ENCODE data around the gene BICD2.
"Not testable (repeated sequence)": the region's sequence is repeated elsewhere in the genome, so short reads cannot be mapped to it uniquely, and the experiment has no call there.

BICD2 gene

DNA sequence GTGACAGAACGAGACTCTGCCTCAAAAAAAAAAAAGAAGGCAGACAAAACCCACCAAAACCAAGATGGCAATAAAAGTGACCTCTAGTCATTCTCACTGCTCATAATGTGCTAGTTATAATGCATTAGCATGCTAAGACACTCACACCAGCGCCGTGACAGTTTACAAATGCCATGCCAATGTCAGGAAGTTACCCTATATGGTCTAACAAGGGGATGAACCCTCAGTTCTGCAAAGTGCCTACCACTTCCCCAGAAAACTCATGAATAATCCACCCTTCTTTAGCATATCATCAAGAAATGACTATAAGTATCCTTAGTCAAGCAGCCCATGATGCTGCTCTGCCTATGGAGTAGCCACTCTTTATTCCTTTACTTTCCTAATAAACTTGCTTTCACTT, 4.7 kb upstream of the BICD2 start:
- Histone ChIP-seq H3K27ac (no peak overlapping the region), H3K9ac (no peak overlapping the region), H2AFZ (ENCODE audit: low read depth) (no peak overlapping the region), H3K27me3 (ENCODE audit: insufficient read depth, low read depth) (no peaks in the 10 kb centered on the region), H3K36me3 (ENCODE audit: insufficient read depth) (no peaks in the 10 kb centered on the region), H3K4me3 (IDR thresholded peaks at IDR 0.05; ENCODE audit: insufficient read depth, low read depth, low read length) (no peak overlapping the region), H4K20me1 (ENCODE audit: insufficient read depth) (no peaks in the 10 kb centered on the region), H3K4me1 (ENCODE audit: low read depth, poor library complexity, severe bottlenecking) (peaks cover 16% of the 10 kb centered on the region), H3K4me2 (no peak overlapping the region), H3K79me2 (ENCODE audit: insufficient read depth, low read depth) (peaks cover 2% of the 10 kb centered on the region; the same call in 1 of the 2 replicates)
- TF ChIP-seq, protein P1, sequence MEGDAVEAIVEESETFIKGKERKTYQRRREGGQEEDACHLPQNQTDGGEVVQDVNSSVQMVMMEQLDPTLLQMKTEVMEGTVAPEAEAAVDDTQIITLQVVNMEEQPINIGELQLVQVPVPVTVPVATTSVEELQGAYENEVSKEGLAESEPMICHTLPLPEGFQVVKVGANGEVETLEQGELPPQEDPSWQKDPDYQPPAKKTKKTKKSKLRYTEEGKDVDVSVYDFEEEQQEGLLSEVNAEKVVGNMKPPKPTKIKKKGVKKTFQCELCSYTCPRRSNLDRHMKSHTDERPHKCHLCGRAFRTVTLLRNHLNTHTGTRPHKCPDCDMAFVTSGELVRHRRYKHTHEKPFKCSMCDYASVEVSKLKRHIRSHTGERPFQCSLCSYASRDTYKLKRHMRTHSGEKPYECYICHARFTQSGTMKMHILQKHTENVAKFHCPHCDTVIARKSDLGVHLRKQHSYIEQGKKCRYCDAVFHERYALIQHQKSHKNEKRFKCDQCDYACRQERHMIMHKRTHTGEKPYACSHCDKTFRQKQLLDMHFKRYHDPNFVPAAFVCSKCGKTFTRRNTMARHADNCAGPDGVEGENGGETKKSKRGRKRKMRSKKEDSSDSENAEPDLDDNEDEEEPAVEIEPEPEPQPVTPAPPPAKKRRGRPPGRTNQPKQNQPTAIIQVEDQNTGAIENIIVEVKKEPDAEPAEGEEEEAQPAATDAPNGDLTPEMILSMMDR (conservative IDR thresholded peaks at IDR 0.05; ENCODE audit: low read depth, low read length), result no peak

DNA sequence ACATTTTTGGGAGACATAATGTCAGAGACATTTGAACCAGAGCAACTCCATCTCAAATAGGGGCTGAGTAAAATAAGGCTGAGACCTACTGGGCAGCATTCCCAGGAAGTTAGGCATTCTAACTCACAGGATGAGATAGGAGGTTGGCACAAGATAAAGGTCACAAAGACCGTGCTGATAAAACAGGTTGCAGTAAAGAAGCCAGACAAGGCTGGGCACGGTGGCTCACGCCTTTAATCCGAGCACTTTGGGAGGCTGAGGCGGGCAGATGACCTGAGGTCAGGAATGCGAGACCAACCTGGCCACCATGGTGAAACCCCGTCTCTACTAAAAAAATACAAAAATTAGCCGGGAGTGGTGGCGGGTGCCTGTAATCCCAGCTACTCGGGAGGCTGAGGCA, 4.2 kb upstream of the BICD2 start:
- H3K36me3 ChIP-seq (ENCODE audit: insufficient read depth); H3K9ac ChIP-seq; H4K20me1 ChIP-seq (ENCODE audit: insufficient read depth); H3K4me2 ChIP-seq; H3K79me2 ChIP-seq (ENCODE audit: insufficient read depth, low read depth); H3K27ac ChIP-seq; H3K27me3 ChIP-seq (ENCODE audit: insufficient read depth, low read depth); H2AFZ ChIP-seq (ENCODE audit: low read depth); H3K4me3 ChIP-seq (IDR thresholded peaks at IDR 0.05; ENCODE audit: insufficient read depth, low read depth, low read length): not testable (repeated sequence)
- H3K4me1 ChIP-seq (ENCODE audit: low read depth, poor library complexity, severe bottlenecking), result peaks cover 16% of the 10 kb centered on the region

DNA sequence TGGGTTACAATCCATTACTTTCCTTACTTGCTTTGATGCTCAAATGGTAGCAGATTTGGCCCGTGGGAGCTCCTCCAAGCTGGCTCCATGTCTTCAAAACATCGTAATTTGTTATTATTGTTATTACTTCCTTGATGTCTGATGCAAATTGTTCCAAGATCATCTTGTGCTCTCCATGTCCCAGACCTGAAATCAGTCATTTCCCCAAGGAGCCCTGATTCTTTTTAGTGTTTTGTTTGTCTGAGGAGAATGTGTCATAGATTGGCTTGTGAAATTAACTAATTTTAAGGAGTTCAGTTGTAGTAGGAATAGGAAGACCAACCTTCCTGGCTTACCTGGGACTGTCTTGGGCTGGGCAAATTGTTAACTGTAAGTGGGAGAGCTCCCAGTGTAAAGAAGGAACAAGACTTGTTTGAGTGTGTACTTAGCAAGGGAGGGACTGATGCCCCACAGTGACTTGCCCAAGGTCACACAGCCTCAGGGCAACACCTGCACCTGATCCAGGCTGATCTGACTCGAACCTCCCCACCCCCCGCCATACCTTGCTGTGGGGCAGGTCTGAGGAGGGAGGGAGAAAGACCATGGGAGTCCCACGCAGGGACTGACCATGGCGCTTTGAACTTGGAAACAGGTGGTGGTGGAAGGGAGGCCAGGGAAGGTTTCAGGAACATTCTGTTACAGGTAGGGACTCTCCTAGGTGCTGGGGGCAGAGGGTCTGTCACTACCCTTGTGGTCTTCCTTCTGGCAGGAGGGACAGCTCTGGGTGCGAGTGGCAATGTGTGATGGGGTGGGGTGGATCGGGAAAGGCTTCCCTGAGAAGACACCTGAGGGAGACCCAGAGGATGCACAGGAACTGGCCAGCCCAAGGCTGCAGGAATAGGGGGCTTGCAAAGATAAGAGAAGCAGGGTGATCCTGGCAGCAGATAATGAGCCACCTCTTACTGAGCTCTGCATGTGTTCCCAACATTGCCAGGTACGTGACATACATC, 2.7 kb upstream of the BICD2 start:
- TF ChIP-seq, protein P1 (conservative IDR thresholded peaks at IDR 0.05; ENCODE audit: low read depth, low read length), result no peak
- H3K4me2 ChIP-seq, result peak overlapping the region; percentile 99; the same call in 1 of the 2 replicates

DNA sequence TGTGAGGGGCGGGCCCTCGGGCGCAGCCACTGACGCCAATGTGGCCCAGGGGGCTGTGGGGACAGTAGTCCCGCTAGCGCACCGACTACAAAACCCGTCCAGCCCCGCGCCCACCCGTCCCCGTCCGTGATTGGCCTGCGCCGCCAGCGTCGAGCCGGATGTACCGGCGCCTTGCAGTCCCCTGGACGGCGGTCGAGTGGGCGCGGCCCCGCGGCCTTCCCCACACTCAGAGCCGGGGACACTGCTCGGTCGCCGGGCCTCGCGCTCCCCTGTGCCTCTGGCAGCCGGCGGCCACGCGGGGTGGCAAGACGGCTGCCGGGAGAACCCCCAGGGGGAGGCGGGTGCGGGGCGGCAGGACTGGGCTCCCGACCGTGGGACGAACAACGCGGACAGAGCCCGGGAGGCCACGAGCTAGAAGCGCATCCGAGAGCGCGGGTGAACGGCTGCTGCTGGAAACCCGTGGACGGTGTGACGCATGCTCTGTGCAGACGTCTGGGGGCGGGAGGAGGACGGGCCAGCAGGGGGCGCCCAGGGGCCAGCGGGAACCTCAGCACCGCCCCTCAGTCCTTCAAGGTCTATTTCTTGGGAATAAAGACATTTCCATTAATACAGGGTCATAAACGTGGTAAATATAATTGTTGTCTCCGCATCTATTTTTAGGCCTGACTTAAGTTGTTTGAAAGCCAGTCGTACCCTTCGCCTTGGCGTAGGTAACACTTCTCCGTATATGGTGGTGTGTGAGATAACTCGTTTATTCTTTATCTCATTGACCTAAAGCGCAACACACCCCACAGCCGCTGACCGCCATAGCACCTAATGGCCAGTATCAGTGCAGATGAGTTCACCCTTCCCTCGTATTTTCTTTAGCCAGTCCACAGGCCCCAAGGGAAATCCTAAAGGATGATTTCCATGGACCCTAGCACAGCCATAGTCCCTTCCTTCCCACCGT, 629 bp upstream of the BICD2 start:
- Histone ChIP-seq H3K4me1 (ENCODE audit: low read depth, poor library complexity, severe bottlenecking) (peaks cover 43% of the 10 kb centered on the region), H3K79me2 (ENCODE audit: insufficient read depth, low read depth) (peaks cover 42% of the 10 kb centered on the region), H3K36me3 (ENCODE audit: insufficient read depth) (no peaks in the 10 kb centered on the region), H4K20me1 (ENCODE audit: insufficient read depth) (no peaks in the 10 kb centered on the region), H3K9ac (peak overlapping the region; percentile 94), H3K4me3 (IDR thresholded peaks at IDR 0.05; ENCODE audit: insufficient read depth, low read depth, low read length) (no peak overlapping the region), H2AFZ (ENCODE audit: low read depth) (peak overlapping the region; percentile 81), H3K27ac (peak overlapping the region; percentile 95), H3K27me3 (ENCODE audit: insufficient read depth, low read depth) (no peaks in the 10 kb centered on the region), H3K4me2 (peak overlapping the region; percentile 99)
- TF ChIP-seq, protein P1 (conservative IDR thresholded peaks at IDR 0.05; ENCODE audit: low read depth, low read length), result peak; percentile 92

More for the DNA sequence above, 2.7 kb upstream of the BICD2 start:
- no peak overlapping the region for H3K27ac ChIP-seq
- H2AFZ ChIP-seq (ENCODE audit: low read depth), result no peak overlapping the region
- H4K20me1 ChIP-seq (ENCODE audit: insufficient read depth), result no peaks in the 10 kb centered on the region
- H3K4me1 ChIP-seq (ENCODE audit: low read depth, poor library complexity, severe bottlenecking), result peaks cover 22% of the 10 kb centered on the region
- H3K27me3 ChIP-seq (ENCODE audit: insufficient read depth, low read depth), result no peaks in the 10 kb centered on the region
- peaks cover 21% of the 10 kb centered on the region for H3K79me2 ChIP-seq (ENCODE audit: insufficient read depth, low read depth)
- H3K9ac ChIP-seq, result no peak overlapping the region
- H3K4me3 ChIP-seq (IDR thresholded peaks at IDR 0.05; ENCODE audit: insufficient read depth, low read depth, low read length), result no peak overlapping the region
- H3K36me3 ChIP-seq (ENCODE audit: insufficient read depth), result no peaks in the 10 kb centered on the region
